Bronchial smooth muscle cell (primary cell): ENCODE data around the gene LRRC26. TPM values are rescaled to one million over a fixed set of nuclear protein-coding genes. Genes with fewer than 3 reads are reported as not detected.

Source experiments
- total RNA-seq: library from RNA; depleted of rRNA; stranded (reverse); fragments of >200 nt; gene quantifications from 2 replicates; pipeline ENCODE4 v1.2.1, GENCODE V29; 2014

Gene LRRC26, protein sequence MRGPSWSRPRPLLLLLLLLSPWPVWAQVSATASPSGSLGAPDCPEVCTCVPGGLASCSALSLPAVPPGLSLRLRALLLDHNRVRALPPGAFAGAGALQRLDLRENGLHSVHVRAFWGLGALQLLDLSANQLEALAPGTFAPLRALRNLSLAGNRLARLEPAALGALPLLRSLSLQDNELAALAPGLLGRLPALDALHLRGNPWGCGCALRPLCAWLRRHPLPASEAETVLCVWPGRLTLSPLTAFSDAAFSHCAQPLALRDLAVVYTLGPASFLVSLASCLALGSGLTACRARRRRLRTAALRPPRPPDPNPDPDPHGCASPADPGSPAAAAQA
- total RNA-seq = not detected in 2 replicates

DNA sequence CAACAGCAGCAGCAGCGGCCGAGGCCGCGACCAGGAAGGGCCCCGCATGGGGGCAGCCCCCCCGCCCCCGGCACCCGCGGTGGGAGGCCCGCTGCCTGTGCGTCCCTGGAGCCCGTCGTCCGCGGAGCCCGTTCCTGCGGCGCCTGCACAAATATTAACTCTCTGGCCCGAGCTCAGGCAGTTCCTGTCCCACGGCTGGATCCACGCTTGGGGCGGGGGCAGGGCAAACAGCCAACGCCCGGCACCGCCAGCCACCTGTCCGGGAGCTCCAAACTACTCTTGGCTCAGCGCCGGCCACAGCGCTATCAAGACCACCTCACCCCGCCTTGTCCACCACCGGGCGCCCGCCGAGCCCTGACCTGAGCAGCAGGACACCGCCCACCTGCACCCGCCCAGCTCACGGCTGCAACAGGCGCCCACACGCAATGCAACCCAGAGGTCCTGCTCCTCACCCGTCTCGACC is at the start of gene LRRC26:
Gene LRRC26, minus strand, starts transcription at position 156 of the 463 bp plus-strand sequence. Its CDS starts 108 bp downstream, at position 48.

GRCh38 chr9:137205126-137206069 is 35.5 kb upstream of the LRRC26 start, which contains the start of the genes NDOR1 and TMEM203:
Gene NDOR1 (plus strand): TSS chr9:137205700. CDS start chr9:137205778, 78 bp downstream.
Gene TMEM203 (minus strand): TSS chr9:137205648. CDS start chr9:137205414, 234 bp downstream.

DNA sequence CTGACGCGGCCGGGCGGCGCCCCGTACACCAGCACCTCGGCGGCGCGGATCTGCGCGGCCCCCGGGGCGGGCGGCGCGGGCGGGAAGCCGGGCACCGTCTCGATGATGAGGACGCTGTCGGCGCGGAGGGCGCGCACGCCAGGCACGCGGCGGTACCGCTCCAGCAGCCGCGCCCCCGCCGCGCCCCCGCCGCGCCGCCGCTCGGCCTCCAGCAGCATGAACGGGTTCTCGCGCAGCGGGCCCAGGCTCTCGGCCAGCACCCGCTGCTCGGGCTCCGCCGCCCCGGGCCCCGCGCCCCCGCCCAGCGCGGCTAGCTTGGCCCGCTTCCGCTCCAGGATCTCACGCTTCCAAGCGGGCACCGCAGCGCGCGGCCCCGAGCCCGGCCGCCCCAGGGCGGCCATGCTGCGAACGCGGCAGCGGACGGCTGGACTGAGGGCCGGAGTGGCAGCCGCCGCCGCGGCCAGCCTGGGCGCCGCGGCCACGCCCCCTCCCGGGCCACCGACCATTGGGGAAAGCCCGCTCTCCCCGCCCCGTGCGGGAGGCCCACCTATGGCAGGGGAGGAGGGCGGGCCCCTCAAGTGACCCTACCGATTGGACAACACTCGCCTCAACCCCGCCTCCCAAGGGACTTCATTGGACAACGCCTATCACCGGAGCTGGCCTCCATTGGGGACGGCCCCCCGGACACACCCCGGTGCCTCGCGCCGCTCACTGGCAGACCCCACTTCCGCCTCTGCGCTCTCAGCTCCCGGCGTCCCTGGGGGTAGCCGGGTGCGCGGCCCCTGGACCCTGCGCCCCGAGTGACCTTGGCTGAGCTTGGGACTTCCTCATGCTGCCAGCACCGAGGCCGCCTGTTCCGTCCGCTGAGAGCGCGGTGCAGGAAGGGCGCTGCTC is 30.7 kb upstream of the LRRC26 start, which contains the start of gene TPRN:
Gene TPRN, minus strand, starts transcription at position 431 of the 894 bp plus-strand sequence. Its CDS starts 30 bp downstream, at position 401.

DNA sequence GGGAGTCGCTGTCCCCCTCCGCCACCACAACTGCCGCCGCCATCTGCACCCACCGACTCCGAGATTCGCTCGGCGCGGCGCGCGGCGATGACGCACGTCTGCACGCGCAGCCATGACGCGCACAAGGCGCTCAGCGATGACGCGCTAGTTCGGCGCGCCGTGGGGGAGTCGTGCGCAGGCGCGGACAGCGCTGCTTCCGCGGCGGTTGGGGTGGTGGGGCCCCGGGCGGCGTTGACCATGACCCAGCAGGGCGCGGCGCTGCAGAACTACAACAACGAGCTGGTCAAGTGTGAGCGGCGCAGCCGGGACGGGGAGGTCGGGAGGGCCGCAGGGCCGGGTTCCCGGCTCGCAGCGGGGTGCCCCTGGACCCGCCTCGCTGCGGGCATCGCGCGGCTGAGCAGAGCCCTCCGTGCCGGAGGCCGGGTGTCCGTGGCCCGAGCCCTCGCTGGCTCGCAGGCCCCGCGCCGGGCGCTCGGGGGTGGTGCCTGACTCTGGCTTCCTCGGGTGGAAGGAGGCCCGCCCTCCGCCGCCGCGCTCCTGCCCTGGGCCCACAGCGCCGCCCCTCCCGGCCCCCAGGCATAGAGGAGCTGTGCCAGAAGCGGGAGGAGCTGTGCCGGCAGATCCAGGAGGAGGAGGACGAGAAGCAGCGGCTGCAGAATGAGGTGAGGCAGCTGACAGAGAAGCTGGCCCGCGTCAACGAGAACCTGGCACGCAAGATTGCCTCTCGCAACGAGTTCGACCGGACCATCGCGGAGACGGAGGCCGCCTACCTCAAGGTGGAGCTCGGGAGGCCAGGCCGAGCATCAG is 18.8 kb upstream of the LRRC26 start, which contains the start of the genes ANAPC2 and SSNA1:
Gene ANAPC2, minus strand, starts transcription at position 71 of the 807 bp plus-strand sequence. Its CDS starts 28 bp downstream, at position 43.
Gene SSNA1, plus strand, starts transcription at position 187 of the 807 bp plus-strand sequence. Its CDS starts 51 bp downstream, at position 238.

DNA sequence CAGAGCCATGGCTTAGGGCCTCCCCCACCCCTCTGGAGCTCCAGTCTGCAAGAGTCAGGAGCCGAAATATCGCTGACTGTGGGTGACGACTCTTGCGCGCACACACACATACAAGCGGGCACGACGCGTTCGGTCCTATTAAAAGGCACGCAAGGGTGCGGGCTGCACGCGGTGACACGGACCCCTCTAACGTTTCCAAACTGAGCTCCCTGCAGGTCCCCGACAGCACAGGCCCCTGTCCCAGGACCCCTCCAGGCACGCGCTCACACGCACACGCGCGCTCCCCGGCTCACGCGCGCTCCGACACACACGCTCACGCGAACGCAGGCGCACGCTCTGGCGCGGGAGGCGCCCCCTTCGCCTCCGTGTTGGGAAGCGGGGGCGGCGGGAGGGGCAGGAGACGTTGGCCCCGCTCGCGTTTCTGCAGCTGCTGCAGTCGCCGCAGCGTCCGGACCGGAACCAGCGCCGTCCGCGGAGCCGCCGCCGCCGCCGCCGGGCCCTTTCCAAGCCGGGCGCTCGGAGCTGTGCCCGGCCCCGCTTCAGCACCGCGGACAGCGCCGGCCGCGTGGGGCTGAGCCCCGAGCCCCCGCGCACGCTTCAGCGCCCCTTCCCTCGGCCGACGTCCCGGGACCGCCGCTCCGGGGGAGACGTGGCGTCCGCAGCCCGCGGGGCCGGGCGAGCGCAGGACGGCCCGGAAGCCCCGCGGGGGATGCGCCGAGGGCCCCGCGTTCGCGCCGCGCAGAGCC is 31.0 kb downstream of the LRRC26 start, which contains the start of gene GRIN1:
Gene GRIN1, plus strand, starts transcription at position 433 of the 746 bp plus-strand sequence. CDS start 333 bp downstream, outside the sequence.

Other genes with a start within 250 kb of the LRRC26 start
- 107 and 184 TPM in 2 replicates for gene FBXW5, start 225.3 kb downstream of the LRRC26 start, total RNA-seq
- 0.32 and 0.69 TPM in 2 replicates for gene C8G, start 224.8 kb downstream of the LRRC26 start, total RNA-seq
- not detected in 2 replicates for gene LCN12, start 217.8 kb downstream of the LRRC26 start, total RNA-seq
- gene PTGDS, start 192.5 kb downstream of the LRRC26 start, total RNA-seq = 0.79 and 6.0 TPM in 2 replicates
- gene LCNL1, start 187.1 kb downstream of the LRRC26 start, total RNA-seq = 0.16 and 0.34 TPM in 2 replicates
- 5.8 and 8.5 TPM in 2 replicates for gene PAXX, start 177.6 kb downstream of the LRRC26 start, total RNA-seq
- gene CLIC3, start 173.5 kb downstream of the LRRC26 start, total RNA-seq = 6.8 and 8.2 TPM in 2 replicates
- gene ABCA2, start 141.8 kb downstream of the LRRC26 start, total RNA-seq = 14.2 and 23.9 TPM in 2 replicates
- not detected in 2 replicates for gene FUT7, start 138.0 kb downstream of the LRRC26 start, total RNA-seq
- 11.5 and 13.1 TPM in 2 replicates for gene NPDC1, start 123.9 kb downstream of the LRRC26 start, total RNA-seq
- under 0.01 TPM in 1 of 2 replicates, not detected in the other for gene ENTPD2, start 116.0 kb downstream of the LRRC26 start, total RNA-seq
- gene SAPCD2, start 99.5 kb downstream of the LRRC26 start, total RNA-seq = 0.26 and 0.47 TPM in 2 replicates
- gene UAP1L1, start 92.5 kb downstream of the LRRC26 start, total RNA-seq = 16.2 and 18.1 TPM in 2 replicates
- gene MAN1B1, start 83.1 kb downstream of the LRRC26 start, total RNA-seq = 73.7 and 76.9 TPM in 2 replicates
- 67.8 and 115 TPM in 2 replicates for gene DPP7, start 55.3 kb downstream of the LRRC26 start, total RNA-seq
- gene GRIN1, start 30.9 kb downstream of the LRRC26 start, total RNA-seq = under 0.01 TPM in 1 of 2 replicates, not detected in the other
- not detected in 2 replicates for gene TMEM210, start 2.0 kb upstream of the LRRC26 start, total RNA-seq
- 27.1 and 29.3 TPM in 2 replicates for gene ANAPC2, start 18.5 kb upstream of the LRRC26 start, total RNA-seq
- 58.4 and 64.2 TPM in 2 replicates for gene SSNA1, start 18.6 kb upstream of the LRRC26 start, total RNA-seq
- gene TPRN, start 30.7 kb upstream of the LRRC26 start, total RNA-seq = 3.9 and 5.4 TPM in 2 replicates
- gene TMEM203, start 35.6 kb upstream of the LRRC26 start, total RNA-seq = 26.8 and 30.9 TPM in 2 replicates
- 2.2 and 2.3 TPM in 2 replicates for gene NDOR1, start 35.6 kb upstream of the LRRC26 start, total RNA-seq
- 0.09 and 0.16 TPM in 2 replicates for gene RNF208, start 52.2 kb upstream of the LRRC26 start, total RNA-seq
- gene CYSRT1, start 55.1 kb upstream of the LRRC26 start, total RNA-seq = 0.17 and 0.63 TPM in 2 replicates
- gene RNF224, start 57.5 kb upstream of the LRRC26 start, total RNA-seq = 0.09 TPM in 1 of 2 replicates, not detected in the other
- gene SLC34A3, start 60.9 kb upstream of the LRRC26 start, total RNA-seq = not detected in 2 replicates
- 84.7 and 125 TPM in 2 replicates for gene TUBB4B, start 71.2 kb upstream of the LRRC26 start, total RNA-seq
- gene STPG3, start 81.2 kb upstream of the LRRC26 start, total RNA-seq = 0.16 TPM in 1 of 2 replicates, not detected in the other
- gene NELFB, start 85.3 kb upstream of the LRRC26 start, total RNA-seq = 39.2 and 49.2 TPM in 2 replicates
- gene TOR4A, start 107.7 kb upstream of the LRRC26 start, total RNA-seq = 5.8 and 11.5 TPM in 2 replicates
- 0.09 and 0.16 TPM in 2 replicates for gene NRARP, start 132.2 kb upstream of the LRRC26 start, total RNA-seq